Kasumi-1 (cell line): ENCODE measurements around the gene VEGFB.

Source experiments
- DNase-seq, 2 experiments: peaks; one replicate each; lab custom pipeline; 2025; lab: John Stamatoyannopoulos, UW

The VEGFB gene

GRCh38 chr11:64246871-64247728 is 12.7 kb downstream of the VEGFB start, which contains the start of gene PPP1R14B:
Gene PPP1R14B (minus strand): TSS chr11:64246943. CDS start chr11:64246673, 270 bp downstream.
- DNase-seq, result peak; percentile 79 to 82

DNA sequence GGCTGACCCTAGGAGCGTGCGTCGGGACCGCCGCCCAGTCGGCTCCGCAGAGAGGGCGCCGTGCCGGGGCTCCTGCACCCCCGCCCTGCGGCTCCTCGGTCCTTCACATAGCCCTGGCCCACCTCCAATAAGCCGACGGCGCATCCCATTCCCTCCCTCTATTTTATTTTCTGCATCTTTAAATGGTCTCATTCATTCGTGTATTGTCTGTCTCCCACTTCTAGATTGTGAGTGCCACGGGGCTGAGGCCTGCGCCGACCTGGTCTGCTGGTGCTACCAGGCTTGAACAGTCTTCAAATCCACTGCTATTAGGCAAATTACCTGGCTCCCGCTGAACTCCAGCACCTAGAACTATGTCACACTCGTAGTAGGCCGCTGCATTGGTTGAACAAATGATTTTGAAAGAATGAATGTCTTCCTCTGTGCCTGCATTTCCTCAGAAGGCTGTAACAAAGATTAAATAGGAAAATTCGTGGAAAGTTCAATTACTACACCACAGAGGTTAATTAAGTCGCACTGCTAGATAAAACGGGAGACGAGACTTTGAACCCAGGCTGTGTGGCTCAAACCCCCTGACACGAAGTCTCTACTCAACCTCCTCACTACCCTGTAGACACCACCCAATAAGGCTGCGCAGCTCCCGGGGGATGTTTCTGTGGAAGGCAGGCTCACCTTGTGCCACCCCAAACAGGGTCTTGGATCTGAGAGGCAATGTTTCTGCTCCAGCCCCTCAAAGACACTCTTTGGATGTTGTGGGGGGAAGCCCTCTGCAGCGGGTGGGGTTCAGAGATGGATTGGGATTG is 13.5 kb downstream of the VEGFB start:
- DNase-seq, result no peak

- DNase-seq, result no peak
Observed at GRCh38 chr11:64248578-64248977, 14.2 kb downstream of the VEGFB start.

DNA sequence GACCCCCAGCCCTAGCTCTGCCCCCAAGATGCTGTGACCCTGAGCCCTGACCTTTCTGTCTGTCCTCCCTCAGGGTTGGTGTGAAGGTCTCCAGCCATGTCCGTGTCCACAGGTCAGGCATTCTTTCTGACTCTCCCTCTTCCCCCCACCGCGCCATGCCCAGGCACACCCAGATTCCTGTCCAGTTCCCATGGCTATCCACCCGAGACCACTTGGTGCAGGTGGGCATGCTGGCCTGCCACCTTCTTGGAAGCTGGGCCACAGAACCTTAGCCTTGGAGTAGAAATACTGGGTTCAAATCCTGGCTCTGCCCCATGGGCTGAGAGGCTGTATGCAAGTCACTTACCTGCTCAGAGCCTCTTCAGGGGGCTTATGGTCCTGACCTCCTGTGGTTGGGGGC is 14.7 kb downstream of the VEGFB start:
- no peak for DNase-seq

DNA sequence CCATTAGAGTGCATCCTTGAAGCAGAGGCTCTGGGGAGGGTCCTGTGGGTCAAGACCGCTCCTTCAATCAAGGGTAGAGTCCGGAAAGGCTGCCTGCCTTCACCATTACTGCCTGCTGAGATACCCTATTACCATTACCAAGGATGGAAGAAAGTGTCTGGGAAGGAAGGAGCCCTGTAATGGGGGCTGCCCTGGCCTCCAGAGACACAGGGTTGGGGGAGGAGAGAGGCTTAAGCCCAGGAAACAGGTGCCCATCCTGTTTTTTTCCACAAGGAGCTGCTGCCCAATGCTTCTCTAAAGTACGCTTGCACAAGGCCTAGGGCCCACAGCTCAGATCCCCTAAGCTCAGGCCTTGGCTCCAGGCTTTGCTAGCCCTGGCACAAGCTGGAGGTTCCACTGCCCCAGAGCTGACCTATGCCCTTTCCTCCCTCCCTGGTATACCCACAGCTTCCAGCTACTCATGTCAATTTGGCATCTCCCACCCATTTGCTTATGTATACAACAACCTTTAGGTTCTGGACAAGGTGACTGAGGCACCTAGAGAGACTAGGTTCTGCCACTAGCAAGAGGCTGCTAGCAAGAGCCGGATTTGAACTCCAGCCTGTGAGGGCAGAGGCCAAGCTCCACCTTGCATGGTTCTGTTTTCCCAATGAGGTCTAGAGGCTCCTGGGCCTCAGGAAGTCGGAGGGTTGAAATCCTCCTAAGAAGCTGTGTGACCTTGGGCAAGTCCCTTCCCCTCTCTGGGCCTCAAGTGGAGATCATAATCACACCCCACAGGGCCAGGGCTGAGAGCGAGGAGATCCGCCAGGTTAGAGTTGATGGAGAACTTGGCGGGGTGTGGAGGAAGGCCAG is 15.4 kb downstream of the VEGFB start:
- DNase-seq, result peak; percentile 49 to 54

DNA sequence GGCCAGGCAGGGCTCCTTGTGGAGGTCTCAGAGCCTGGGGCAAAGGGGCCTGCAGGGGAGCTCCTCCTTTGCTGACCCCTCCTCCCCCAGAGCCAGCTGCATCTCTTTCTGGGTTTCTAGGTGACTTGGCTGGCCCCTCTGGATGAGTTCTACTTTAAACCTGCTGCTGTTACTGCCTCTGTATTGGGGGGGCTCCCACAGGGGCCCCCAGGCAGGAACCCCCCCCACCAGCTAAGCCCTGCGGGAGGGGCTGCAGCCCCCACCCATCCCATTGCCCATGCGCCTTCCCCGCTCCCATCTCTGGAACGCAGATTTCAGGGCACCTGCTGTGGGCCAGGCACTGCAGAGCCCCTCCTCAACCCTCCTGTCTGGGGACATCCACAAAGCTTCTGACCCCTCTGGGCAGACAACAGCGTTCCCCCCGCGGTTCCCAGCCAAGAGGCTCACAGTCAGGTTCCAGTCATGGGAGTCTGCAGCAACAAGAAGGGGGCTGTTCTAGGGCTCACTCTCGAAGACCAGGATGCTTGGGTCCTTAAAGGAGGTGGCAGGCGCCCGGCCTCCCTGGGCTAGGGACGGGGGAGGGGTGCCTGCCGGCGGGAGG is 16.1 kb downstream of the VEGFB start:
- DNase-seq, result peak in 1 of 2 experiments; percentile 51

GRCh38 chr11:64251016-64251752 is 16.8 kb downstream of the VEGFB start, which contains the start of gene PLCB3:
Gene PLCB3 (plus strand): TSS chr11:64251530. CDS start chr11:64251650, 120 bp downstream.
- DNase-seq, result peak; percentile 50 to 51

- DNase-seq, result peak in 1 of 2 experiments; percentile 48
Observed at GRCh38 chr11:64251753-64252002, 17.3 kb downstream of the VEGFB start.

- DNase-seq, result peak in 1 of 2 experiments; percentile 52
Observed at GRCh38 chr11:64252003-64252872, 17.9 kb downstream of the VEGFB start.

GRCh38 chr11:64253043-64253442 is 18.7 kb downstream of the VEGFB start:
- no peak for DNase-seq

DNA sequence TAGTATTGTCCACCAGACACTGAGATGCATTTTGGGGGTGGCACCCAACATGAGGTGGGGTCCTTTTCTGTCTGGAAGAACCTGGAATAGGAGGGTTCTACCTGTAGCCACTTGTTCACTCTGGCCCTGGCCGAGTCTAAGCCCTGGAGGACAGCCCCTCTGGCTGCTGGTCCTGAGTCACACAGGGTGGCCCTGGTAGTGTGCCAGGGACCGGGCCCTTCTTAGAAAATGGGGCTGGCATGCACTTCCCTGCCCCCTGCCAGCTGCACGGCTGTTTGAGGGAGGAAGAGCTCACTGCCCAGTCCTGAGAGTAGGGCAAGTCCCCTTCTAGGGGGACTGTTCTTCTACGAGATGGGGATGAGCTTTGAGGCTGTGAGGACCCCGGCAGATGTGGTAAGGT is 19.1 kb downstream of the VEGFB start:
- no peak for DNase-seq

DNA sequence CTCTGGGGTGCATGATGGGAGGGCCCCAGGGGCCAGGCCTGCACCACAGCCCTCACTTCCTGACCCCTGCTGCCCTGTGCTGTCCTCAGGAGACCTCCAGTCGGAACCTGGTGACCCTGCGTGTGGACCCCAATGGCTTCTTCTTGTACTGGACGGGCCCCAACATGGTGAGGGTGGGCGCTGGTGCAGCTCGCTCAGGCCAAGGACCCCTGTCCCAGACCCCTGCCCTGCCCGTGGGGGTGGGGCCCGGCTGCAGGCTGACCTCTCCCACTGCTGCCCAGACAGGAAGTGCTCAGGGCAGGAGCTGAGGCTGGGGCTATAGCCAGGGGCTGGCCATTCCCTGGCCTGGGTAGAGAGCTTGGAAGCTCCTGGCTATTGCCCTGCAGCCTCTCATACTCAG is 19.9 kb downstream of the VEGFB start:
- DNase-seq, result no peak

DNA sequence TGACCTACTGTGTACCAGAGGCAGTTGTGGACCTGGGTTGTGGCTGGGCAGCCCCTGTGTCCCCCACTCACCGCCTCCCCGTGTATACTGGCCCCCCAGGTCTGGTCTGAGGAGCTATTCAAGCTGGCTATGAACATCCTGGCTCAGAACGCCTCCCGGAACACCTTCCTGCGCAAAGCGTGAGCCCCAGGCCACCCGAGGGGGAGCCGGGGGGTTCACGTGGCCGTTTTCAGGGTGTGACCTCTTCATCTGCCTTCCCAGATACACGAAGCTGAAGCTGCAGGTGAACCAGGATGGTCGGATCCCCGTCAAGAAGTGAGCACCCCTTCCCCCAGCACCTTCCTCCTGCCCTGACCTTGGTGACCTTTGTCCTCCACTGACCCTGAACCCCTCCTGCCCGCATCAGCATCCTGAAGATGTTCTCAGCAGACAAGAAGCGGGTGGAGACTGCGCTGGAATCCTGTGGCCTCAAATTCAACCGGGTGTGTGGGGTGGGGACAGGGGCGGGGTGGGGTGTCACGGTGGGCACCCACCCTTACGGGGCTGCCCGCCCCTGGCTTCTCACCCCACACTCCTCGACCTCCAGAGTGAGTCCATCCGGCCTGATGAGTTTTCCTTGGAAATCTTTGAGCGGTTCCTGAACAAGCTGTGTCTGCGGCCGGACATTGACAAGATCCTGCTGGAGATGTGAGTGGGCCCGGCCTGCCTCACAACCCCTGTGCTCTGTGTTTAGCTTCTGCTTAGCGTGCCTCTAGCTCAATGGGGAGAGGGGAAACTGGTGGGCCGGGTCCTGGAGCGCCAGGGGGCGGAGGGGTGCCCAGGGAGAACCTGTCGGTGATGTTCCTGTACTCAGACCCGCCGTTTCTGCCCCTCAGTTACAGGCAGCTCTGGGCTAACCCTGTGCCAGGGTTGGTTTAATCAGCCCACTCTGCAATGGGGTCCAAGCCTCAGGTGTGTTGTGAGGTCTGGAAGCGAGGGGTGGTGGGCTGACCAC is 21.0 kb downstream of the VEGFB start:
- DNase-seq, result no peak

DNA sequence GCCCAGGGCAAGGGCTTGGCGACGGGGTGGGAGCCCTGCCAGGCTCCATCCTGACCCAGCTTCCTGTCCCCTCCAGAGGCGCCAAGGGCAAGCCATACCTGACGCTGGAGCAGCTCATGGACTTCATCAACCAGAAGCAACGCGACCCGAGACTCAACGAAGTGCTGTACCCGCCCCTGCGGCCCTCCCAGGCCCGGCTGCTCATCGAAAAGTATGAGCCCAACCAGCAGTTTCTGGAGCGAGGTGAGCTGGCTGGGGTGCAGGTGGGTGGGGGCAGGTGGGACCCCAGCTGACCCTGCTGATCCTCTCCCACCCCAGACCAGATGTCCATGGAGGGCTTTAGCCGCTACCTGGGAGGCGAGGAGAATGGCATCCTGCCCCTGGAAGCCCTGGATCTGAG is 21.9 kb downstream of the VEGFB start:
- no peak for DNase-seq

- no peak for DNase-seq
Observed at GRCh38 chr11:64258356-64258755, 24.0 kb downstream of the VEGFB start.

DNA sequence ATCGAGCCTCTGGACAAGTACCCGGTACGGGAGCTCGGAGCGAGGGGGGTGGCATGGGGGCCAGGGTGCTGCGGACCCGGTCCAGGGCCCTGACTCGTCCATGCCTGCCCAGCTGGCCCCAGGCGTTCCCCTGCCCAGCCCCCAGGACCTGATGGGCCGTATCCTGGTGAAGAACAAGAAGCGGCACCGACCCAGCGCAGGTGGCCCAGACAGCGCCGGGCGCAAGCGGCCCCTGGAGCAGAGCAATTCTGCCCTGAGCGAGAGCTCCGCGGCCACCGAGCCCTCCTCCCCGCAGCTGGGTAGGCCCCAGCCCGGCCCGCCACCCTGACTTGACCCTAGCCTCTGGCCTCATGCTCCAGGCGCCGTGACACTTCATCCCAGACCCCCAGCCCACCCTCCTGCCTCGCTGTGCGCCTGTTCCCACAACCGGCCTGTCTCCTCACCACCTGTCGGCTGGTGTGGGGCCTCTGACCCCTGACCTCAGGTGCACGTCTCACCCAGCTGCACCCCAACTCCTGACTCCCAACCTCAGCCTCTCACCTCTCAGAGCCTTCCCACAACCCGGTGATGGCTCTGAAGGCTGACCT is 24.7 kb downstream of the VEGFB start:
- no peak for DNase-seq

GRCh38 chr11:64259533-64260067 is 25.2 kb downstream of the VEGFB start:
- no peak for DNase-seq

- DNase-seq, result no peak
Observed at GRCh38 chr11:64260147-64260708, 25.8 kb downstream of the VEGFB start.
